K562 (cell line): ENCODE results near the gene PRICKLE4. TPM values are rescaled to one million over a fixed set of nuclear protein-coding genes. Genes with fewer than 3 reads are reported as not detected.
A peak's percentile ranks its signal among the peaks of the same experiment; 100 is the strongest.

Source experiments
- ESRRA ChIP-seq: fragments of 450-650 bp; IDR thresholded peaks from 2 replicates; pipeline ENCODE4 v1.6.1; 2014; ENCODE audit warnings: low read depth, mild to moderate bottlenecking, moderate library complexity, borderline replicate concordance
- GABPB2 ChIP-seq: fragments of 250-450 bp; sonication (Bioruptor Pico); conservative IDR thresholded peaks from 2 replicates; pipeline ENCODE4 v1.5.1; 2021; ENCODE audit warnings: mild to moderate bottlenecking
- HEY1 ChIP-seq: fragments of 250-450 bp; sonication (Bioruptor Pico); IDR thresholded peaks from 2 replicates; pipeline ENCODE4 v1.5.0; 2020; ENCODE audit warnings: mild to moderate bottlenecking, moderate library complexity, borderline replicate concordance
- NR3C1 ChIP-seq: sonication (generic); formaldehyde crosslinking; IDR thresholded peaks from 2 replicates; pipeline ENCODE4 v1.8.1; 2022; ENCODE audit warnings: missing genetic modification reagents
- PCBP1 ChIP-seq: fragments of 200-400 bp; formaldehyde crosslinking; IDR thresholded peaks from 2 replicates; pipeline ENCODE4 v1.6.1; 2018; ENCODE audit warnings: mild to moderate bottlenecking, low read depth, low read length; ENCODE audit not compliant: poor library complexity, severe bottlenecking
- PHF21A ChIP-seq: fragments of 450-650 bp; IDR thresholded peaks from 2 replicates; pipeline ENCODE4 v1.6.1; 2017; ENCODE audit warnings: low read depth, borderline replicate concordance
- PHF8 ChIP-seq: fragments of 200-600 bp; sonication (generic); IDR thresholded peaks from 2 replicates; pipeline ENCODE4 v1.6.1; 2012; ENCODE audit warnings: mixed run types, mild to moderate bottlenecking, inconsistent platforms, low read length, moderate library complexity, borderline replicate concordance
- RFX5 ChIP-seq: IDR thresholded peaks from 2 replicates; pipeline ENCODE4 v1.6.1; 2011; ENCODE audit warnings: low read depth, mild to moderate bottlenecking, improper control_type of control experiment, low read length
- SAP30 ChIP-seq: fragments of 200-600 bp; sonication (generic); IDR thresholded peaks from 2 replicates; pipeline ENCODE4 v1.6.1; 2012; ENCODE audit warnings: borderline replicate concordance, low read depth, mild to moderate bottlenecking, moderate library complexity, low read length, control low read depth, inconsistent platforms; ENCODE audit not compliant: insufficient read depth, poor library complexity, severe bottlenecking
- SLC30A9 ChIP-seq: fragments of 250-450 bp; sonication (Bioruptor Pico); IDR thresholded peaks from 2 replicates; pipeline ENCODE4 v1.8.0; 2022; ENCODE audit warnings: mild to moderate bottlenecking, moderate library complexity
- SMARCE1 ChIP-seq: fragments of 450-650 bp; IDR thresholded peaks from 2 replicates; pipeline ENCODE4 v1.7.1; 2016; ENCODE audit warnings: mild to moderate bottlenecking
- TOE1 ChIP-seq, 2 experiments: fragments of 450-650 bp in 1 of 2; sonication (generic) in 1 of 2; formaldehyde crosslinking in 1 of 2; IDR thresholded peaks; 2 replicates each; pipeline versions ENCODE4 v1.7.1 to v1.8.0; 2016 to 2022; ENCODE audit warnings: borderline replicate concordance in 2 of 2, mild to moderate bottlenecking in 2 of 2, antibody characterized with exemption in 1 of 2, inconsistent platforms in 1 of 2, low read depth in 1 of 2, missing genetic modification reagents in 1 of 2, moderate library complexity in 1 of 2
- ZBTB7A ChIP-seq: IDR thresholded peaks from 2 replicates; pipeline ENCODE4 v1.6.1; 2011; ENCODE audit warnings: low read depth, mild to moderate bottlenecking, low read length, moderate library complexity, borderline replicate concordance; ENCODE audit not compliant: control insufficient read depth
- ZNF124 ChIP-seq: sonication (generic); formaldehyde crosslinking; IDR thresholded peaks from 2 replicates; pipeline ENCODE4 v1.8.1; 2022; ENCODE audit warnings: missing genetic modification reagents
- ZNF224 ChIP-seq: sonication (generic); formaldehyde crosslinking; IDR thresholded peaks from 2 replicates; pipeline ENCODE4 v1.8.0; 2022; ENCODE audit warnings: mild to moderate bottlenecking, missing genetic modification reagents
- polyA plus RNA-seq, 8 experiments: library from polyadenylated mRNA; depleted of rRNA in 4 of 8; stranded (reverse) in 5 of 8; unstranded in 3 of 8; fragments of >200 nt; fragmentation: Nextera tagmentation in 2 of 8; fragmentation: Illumina TruSeq in 1 of 8; extraction: Ambion mirVana in 2 of 8; extraction: Trizol in 1 of 8; gene quantifications; 2 replicates each; pipeline versions ENCODE4 v1.2.1 to v1.2.3, GENCODE V29; 2011 to 2014; ENCODE audit warnings: inconsistent platforms in 1 of 8, missing spikeins in 1 of 8
- total RNA-seq, 7 experiments: library from RNA; depleted of rRNA in 6 of 7; stranded (reverse); fragments of >200 nt in 6 of 7; fragmentation: Illumina TruSeq in 2 of 7; extraction: Trizol in 2 of 7; gene quantifications; 2 replicates each; pipeline versions ENCODE4 v1.2.1 to v1.2.3, GENCODE V29; 2011 to 2021; ENCODE audit warnings: low replicate concordance in 1 of 7
- TF ChIP-seq, protein P1 (sequence below), 2 experiments: IDR thresholded peaks; 2 replicates each; pipeline ENCODE4 v1.6.1; 2012; ENCODE audit warnings: improper control_type of control experiment in 2 of 2, low read depth in 2 of 2, low read length in 2 of 2, borderline replicate concordance in 1 of 2
- TF ChIP-seq, protein P2 (sequence below), 2 experiments: IDR thresholded peaks; 2 replicates each; pipeline ENCODE4 v1.6.1; 2011; ENCODE audit warnings: borderline replicate concordance in 1 of 2, control low read depth in 1 of 2, low read depth in 1 of 2, low read length in 1 of 2, mild to moderate bottlenecking in 1 of 2, mixed read lengths in 1 of 2, moderate library complexity in 1 of 2; ENCODE audit not compliant: insufficient read depth in 1 of 2, insufficient read length in 1 of 2, poor library complexity in 1 of 2, severe bottlenecking in 1 of 2; ENCODE audit errors: extremely low read depth in 1 of 2
- TF ChIP-seq, protein P3 (sequence below): fragments of 450-650 bp; conservative IDR thresholded peaks from 2 replicates; pipeline ENCODE4 v1.6.1; 2016; ENCODE audit warnings: missing genetic modification characterization, low read depth, mild to moderate bottlenecking, missing compliant biosample characterization, moderate library complexity
- TF ChIP-seq, protein P4 (sequence below): sonication (generic); formaldehyde crosslinking; IDR thresholded peaks from 2 replicates; pipeline ENCODE4 v1.8.0; 2022; ENCODE audit warnings: missing genetic modification reagents, mild to moderate bottlenecking, moderate library complexity, borderline replicate concordance

Gene PRICKLE4
- total and polyA plus RNA-seq, 9 of the 15 experiments (the other 6 are each of a cell fraction or from before 2014, with no cell fraction given): 0.20 to 0.32 (median 0.27) TPM; not detected in 6

DNA sequence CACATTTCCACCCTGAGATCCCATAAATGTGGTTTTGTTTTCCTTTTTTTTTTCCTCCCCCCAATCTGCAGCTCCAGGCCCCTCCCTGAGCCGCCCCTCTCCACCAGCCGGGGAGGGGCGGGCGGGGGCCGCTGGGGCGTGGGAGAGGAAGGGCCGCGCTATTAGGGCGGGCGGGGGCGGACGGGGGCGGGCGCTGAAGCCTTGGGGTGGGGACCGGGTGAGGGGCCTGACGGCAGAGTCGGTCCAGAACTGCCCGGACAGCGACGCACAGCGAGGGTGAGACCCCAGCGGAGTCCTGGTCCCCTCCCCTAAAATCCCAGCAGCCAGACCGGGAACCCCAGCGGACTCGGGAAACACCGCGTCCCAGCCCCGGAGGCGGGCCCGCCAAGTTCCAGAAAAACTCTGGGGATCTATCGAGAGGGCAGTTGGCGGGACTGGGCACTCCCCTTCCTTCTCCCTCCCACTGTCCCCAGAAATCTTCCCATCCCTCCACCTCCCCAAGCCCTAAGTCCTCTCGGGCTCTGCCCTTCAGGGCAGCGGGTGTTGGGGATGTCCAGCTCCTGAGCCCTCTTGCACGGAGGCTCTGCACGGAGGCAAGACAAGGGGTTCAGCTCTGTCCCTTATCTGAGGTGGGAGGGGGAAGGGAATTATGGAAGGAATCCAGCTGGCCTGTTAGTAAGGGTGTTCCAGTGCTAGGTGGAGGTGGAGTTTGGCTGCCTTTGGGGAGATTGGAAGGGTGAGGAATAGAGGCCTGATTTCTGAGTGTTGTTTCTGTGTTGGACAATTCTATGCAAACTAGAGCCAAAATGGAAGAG, at the start of gene PRICKLE4 (continued):
- TF ChIP-seq, protein P1, sequence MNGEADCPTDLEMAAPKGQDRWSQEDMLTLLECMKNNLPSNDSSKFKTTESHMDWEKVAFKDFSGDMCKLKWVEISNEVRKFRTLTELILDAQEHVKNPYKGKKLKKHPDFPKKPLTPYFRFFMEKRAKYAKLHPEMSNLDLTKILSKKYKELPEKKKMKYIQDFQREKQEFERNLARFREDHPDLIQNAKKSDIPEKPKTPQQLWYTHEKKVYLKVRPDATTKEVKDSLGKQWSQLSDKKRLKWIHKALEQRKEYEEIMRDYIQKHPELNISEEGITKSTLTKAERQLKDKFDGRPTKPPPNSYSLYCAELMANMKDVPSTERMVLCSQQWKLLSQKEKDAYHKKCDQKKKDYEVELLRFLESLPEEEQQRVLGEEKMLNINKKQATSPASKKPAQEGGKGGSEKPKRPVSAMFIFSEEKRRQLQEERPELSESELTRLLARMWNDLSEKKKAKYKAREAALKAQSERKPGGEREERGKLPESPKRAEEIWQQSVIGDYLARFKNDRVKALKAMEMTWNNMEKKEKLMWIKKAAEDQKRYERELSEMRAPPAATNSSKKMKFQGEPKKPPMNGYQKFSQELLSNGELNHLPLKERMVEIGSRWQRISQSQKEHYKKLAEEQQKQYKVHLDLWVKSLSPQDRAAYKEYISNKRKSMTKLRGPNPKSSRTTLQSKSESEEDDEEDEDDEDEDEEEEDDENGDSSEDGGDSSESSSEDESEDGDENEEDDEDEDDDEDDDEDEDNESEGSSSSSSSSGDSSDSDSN (IDR thresholded peaks at IDR 0.05; ENCODE audit: borderline replicate concordance in 1 of 2, low read depth in 2 of 2, low read length in 2 of 2): peak; percentile 80 to 84; a peak in 3 of 4 replicates
- TF ChIP-seq HEY1 (CRISPR knock-in tag): no peak
- no peak for TF ChIP-seq PCBP1
- TF ChIP-seq ESRRA: 0 out of 2 replicates have a peak, but pooled peaks have one; percentile 13
- no peak for TF ChIP-seq SLC30A9 (CRISPR knock-in tag)
- no peak for TF ChIP-seq GABPB2
- TF ChIP-seq, protein P2, sequence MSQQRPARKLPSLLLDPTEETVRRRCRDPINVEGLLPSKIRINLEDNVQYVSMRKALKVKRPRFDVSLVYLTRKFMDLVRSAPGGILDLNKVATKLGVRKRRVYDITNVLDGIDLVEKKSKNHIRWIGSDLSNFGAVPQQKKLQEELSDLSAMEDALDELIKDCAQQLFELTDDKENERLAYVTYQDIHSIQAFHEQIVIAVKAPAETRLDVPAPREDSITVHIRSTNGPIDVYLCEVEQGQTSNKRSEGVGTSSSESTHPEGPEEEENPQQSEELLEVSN (IDR thresholded peaks at IDR 0.05; ENCODE audit: borderline replicate concordance in 1 of 2, extremely low read depth in 1 of 2, insufficient read depth in 1 of 2, insufficient read length in 1 of 2, low read depth in 1 of 2, low read length in 1 of 2, poor library complexity in 1 of 2, severe bottlenecking in 1 of 2): no peak
- no peak for TF ChIP-seq RFX5
- no peak for TF ChIP-seq ZNF124
- TF ChIP-seq, protein P3, sequence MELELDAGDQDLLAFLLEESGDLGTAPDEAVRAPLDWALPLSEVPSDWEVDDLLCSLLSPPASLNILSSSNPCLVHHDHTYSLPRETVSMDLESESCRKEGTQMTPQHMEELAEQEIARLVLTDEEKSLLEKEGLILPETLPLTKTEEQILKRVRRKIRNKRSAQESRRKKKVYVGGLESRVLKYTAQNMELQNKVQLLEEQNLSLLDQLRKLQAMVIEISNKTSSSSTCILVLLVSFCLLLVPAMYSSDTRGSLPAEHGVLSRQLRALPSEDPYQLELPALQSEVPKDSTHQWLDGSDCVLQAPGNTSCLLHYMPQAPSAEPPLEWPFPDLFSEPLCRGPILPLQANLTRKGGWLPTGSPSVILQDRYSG (tag): no peak
- no peak for TF ChIP-seq PHF21A
- TF ChIP-seq SMARCE1: 0 out of 2 replicates have a peak, but pooled peaks have one; percentile 38
- TF ChIP-seq, protein P4, sequence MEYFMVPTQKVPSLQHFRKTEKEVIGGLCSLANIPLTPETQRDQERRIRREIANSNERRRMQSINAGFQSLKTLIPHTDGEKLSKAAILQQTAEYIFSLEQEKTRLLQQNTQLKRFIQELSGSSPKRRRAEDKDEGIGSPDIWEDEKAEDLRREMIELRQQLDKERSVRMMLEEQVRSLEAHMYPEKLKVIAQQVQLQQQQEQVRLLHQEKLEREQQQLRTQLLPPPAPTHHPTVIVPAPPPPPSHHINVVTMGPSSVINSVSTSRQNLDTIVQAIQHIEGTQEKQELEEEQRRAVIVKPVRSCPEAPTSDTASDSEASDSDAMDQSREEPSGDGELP (CRISPR knock-in tag): peak; percentile 65; the same call in 1 of the 2 replicates
- TF ChIP-seq ZBTB7A: peak; percentile 50
- TF ChIP-seq ZNF224 (CRISPR knock-in tag): no peak
- peak; percentile 51; the same call in 1 of the 2 replicates for TF ChIP-seq PHF8
- TF ChIP-seq TOE1 (IDR thresholded peaks at IDR 0.05; ENCODE audit: borderline replicate concordance): peak; percentile 30; the same call in 1 of the 2 replicates
- no peak for TF ChIP-seq TOE1 (CRISPR knock-in tag; IDR thresholded peaks at IDR 0.05; ENCODE audit: borderline replicate concordance, low read depth)
- peak; percentile 25 for TF ChIP-seq SAP30
- no peak for TF ChIP-seq NR3C1
